H7 (cell line): ENCODE data around the gene HAS3. TPM values are rescaled to one million over a fixed set of nuclear protein-coding genes. Genes with fewer than 3 reads are reported as not detected.
A peak's percentile ranks its signal among the peaks of the same experiment; 100 is the strongest.
"Not testable (repeated sequence)": the region's sequence is repeated elsewhere in the genome, so short reads cannot be mapped to it uniquely, and the experiment has no call there.

Experiments used
- DNase-seq: peaks from one replicate; pipeline ENCODE4 v3.0.0; 2012
- H3K27me3 ChIP-seq: 2 replicates; pipeline ENCODE4 v1.6.0; 2011; ENCODE audit warnings: mild to moderate bottlenecking, low read length; ENCODE audit not compliant: control insufficient read depth, insufficient read depth
- H3K36me3 ChIP-seq: replicated peaks from 2 replicates; pipeline ENCODE4 v1.5.1; 2011; ENCODE audit warnings: low read length; ENCODE audit not compliant: control insufficient read depth, insufficient read depth
- H3K4me3 ChIP-seq: 2 replicates; pipeline ENCODE4 v1.5.1; 2011; ENCODE audit warnings: low read depth, mild to moderate bottlenecking, control low read depth, low read length, moderate library complexity; ENCODE audit not compliant: insufficient read depth
- total RNA-seq: library from RNA; depleted of rRNA; stranded (reverse); fragments of >200 nt; shearing (Covaris generic); gene quantifications from 2 replicates; pipeline ENCODE4 v1.2.3, GENCODE V29; 2014; rRNA removed

Gene HAS3
- total RNA-seq = 6.0 and 16.3 TPM in 2 replicates

DNA sequence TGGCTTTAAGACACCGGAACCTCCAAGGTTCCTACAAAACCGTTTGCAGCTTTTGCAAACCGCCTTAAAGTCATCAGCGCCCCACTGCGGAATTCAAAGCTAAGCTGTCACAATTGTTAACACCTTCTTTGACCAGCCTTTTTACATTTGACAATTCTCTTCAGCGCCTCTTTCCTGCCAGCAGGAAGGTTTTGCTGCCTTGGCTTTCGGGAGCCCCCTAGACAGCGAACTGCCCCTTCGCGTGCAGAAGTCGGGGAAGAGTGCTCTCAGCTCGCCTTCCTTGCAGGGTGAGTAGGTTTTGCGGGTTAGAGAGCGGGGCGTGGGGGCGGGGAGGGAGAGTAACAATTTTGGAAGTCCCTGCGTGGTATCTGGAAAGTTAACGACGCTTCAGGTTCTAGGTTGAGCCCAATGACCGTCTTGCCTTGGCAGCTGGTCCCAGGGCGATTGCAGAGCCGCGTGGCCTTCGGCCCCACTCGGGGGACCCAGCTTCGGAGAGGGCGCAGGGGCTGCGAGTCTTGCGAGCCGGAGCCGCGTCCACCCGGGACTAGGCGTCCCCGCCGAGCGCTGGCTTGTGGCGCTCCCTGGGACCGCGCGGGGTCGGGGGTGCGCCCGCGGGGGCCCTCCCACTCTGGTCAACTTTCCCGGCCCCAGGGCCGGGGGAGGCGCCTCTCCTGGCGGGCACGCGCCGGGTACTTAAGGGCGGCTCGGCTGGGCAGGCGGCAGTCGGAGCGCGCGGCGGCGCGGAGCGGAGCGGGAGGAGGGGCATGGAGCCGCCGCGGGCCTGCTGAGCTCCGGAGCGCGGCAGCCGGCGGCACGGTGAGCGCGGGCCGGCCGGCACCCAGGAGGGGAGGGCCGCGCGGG is at the start of gene HAS3:
HAS3 (plus strand) TSS at position 153 of the 861 bp plus-strand sequence. CDS start 3,743 bp downstream, outside the sequence.
- H3K36me3 ChIP-seq = peaks cover 13% of the 10 kb centered on the region
- DNase-seq = peak; percentile 94
- H3K4me3 ChIP-seq = peak within 1 kb of the TSS; percentile 81
- no peaks in the 10 kb centered on the region; the same call in 1 of the 2 replicates for H3K27me3 ChIP-seq

- no peak for DNase-seq
- Histone ChIP-seq H3K27me3 (no peaks in the 10 kb centered on the region), H3K4me3 (no peak overlapping the region), H3K36me3 (no peaks in the 10 kb centered on the region)
These were observed 49.5 kb upstream of the HAS3 start for GRCh38 chr16:69055980-69056379.

- no peaks in the 10 kb centered on the region for H3K36me3 ChIP-seq
- no peaks in the 10 kb centered on the region for H3K27me3 ChIP-seq
- no peak overlapping the region for H3K4me3 ChIP-seq
- DNase-seq = no peak
These were observed 49.0 kb upstream of the HAS3 start for GRCh38 chr16:69056421-69056820.

DNA sequence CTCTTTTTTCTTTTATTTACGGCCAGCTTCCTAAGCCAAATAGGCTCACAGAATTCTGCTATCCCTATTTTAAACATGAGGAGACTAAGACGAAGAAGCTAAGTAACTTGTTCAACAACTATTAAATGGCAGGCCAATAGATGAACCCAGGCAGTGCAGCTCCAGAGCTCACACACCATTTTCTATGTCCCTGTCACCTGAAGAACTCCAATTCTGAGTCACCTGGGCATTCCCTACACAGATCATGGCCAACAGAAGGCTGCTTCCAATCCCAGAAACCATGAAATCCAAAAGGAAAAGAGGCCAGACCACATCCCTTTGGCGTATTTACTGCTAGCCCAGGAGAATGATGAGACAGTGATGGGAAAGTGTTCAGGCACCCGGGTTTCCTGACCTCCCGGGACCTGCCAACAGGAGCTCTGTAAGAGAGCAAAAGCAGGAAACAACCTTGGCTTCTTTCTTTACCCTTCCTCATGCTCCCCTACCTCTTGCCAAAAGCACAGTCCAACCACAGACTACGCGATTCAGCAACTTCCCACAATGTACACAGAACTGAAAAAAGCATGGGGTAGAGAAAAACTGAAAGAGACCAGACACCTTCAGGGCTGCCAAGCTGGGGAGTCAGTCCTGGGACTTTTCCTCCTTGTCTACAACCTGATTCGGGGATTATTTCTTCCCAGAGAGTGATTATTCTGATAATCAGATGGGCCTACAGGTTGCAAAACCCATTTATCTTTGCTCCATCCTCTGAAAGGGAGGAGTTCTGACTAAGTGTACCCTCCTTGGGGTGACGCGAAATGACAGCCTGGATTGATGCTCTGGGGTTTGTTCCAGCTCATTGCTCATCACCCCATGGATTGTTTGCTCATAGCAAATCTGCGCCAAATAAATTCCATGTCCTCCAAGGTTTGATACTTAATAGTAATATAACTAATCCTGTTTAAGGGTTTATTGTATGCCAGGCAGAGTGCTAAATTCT is 47.8 kb upstream of the HAS3 start:
- Histone ChIP-seq H3K4me3 (no peak overlapping the region), H3K36me3 (no peaks in the 10 kb centered on the region), H3K27me3 (no peaks in the 10 kb centered on the region)
- DNase-seq = no peak

DNA sequence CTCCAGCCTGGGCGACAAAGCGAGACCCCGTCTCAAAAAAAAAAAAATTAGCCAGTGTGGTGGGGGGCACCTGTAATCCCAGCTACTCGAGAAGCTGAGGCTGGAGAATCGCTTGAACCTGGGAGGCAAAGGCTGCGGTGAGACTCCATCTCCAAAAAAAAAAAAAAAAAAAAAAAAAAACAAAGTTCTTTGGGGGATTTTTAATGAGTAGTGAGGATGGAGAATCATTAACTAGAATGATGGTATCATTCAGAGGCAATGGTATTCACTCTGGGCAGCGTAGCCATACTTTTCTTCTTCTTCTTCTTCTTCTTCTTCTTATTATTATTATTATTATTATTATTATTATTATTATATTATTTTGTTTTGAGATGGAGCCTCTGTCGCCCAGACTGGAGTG is 42.0 kb upstream of the HAS3 start:
- H3K36me3 ChIP-seq, H3K27me3 ChIP-seq, DNase-seq, H3K4me3 ChIP-seq: not testable (repeated sequence)

GRCh38 chr16:69064124-69064763 is 41.2 kb upstream of the HAS3 start:
- no peak overlapping the region for H3K4me3 ChIP-seq
- no peaks in the 10 kb centered on the region for H3K27me3 ChIP-seq
- DNase-seq = no peak
- no peaks in the 10 kb centered on the region for H3K36me3 ChIP-seq

- H3K27me3 ChIP-seq = no peaks in the 10 kb centered on the region
- no peaks in the 10 kb centered on the region for H3K36me3 ChIP-seq
- no peak for DNase-seq
- no peak overlapping the region for H3K4me3 ChIP-seq
These were observed 40.6 kb upstream of the HAS3 start for GRCh38 chr16:69064764-69065313.

GRCh38 chr16:69069504-69069903 is 35.9 kb upstream of the HAS3 start:
- DNase-seq = no peak
- Histone ChIP-seq H3K27me3 (no peaks in the 10 kb centered on the region), H3K36me3 (no peaks in the 10 kb centered on the region), H3K4me3 (no peak overlapping the region)

GRCh38 chr16:69071036-69071435 is 34.4 kb upstream of the HAS3 start:
- no peaks in the 10 kb centered on the region for H3K27me3 ChIP-seq
- H3K36me3 ChIP-seq = no peaks in the 10 kb centered on the region
- no peak overlapping the region for H3K4me3 ChIP-seq
- DNase-seq = no peak

- Histone ChIP-seq H3K4me3 (no peak overlapping the region), H3K36me3 (no peaks in the 10 kb centered on the region), H3K27me3 (no peaks in the 10 kb centered on the region)
- DNase-seq = no peak
These were observed 32.8 kb upstream of the HAS3 start for GRCh38 chr16:69072640-69072974.

GRCh38 chr16:69073181-69073702 is 32.2 kb upstream of the HAS3 start:
- Histone ChIP-seq H3K36me3 (no peaks in the 10 kb centered on the region), H3K27me3 (no peaks in the 10 kb centered on the region), H3K4me3 (no peak overlapping the region)
- DNase-seq = no peak

DNA sequence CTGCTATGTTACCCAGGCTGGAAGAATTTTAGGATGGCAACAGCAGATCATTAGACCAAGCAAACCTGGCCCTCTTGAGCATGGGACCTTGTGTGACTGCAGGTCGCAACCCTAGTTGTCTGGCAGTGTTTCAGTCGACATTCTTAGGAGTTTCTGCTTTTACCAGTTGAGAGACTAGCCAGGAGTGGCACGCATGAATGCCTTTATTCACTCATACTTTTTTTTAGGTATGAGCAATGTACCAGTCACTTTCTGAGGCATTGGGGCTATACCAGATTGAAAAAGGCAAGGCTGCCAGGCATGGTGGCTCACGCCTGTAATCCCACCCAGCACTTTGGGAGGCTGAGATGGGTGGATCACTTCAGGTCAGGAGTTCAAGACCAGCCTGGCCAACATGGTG is 28.2 kb upstream of the HAS3 start:
- no peaks in the 10 kb centered on the region for H3K36me3 ChIP-seq
- H3K4me3 ChIP-seq = no peak overlapping the region
- no peaks in the 10 kb centered on the region for H3K27me3 ChIP-seq
- DNase-seq = no peak

DNA sequence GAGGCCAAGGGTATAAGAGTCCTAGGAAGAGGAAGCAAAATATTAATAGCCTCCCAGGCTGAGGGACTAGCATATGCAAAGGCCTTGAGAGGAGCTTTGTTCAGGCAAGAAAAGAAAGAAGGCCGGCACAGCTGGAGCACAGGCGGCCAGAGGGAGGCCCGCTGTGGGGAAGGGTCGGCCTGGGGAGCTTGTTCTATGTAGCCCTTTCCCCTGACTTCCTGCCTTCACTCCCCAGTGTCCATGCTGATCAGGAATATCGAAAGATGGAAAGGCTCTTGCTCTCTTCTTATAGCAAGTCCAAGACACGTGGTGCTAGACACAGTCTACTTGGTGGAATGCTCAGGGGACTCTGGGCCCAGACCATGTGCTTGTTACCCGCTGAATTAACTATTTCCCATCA is 27.4 kb upstream of the HAS3 start:
- peak; percentile 74 for DNase-seq
- no peaks in the 10 kb centered on the region for H3K36me3 ChIP-seq
- H3K4me3 ChIP-seq = no peak overlapping the region

DNA sequence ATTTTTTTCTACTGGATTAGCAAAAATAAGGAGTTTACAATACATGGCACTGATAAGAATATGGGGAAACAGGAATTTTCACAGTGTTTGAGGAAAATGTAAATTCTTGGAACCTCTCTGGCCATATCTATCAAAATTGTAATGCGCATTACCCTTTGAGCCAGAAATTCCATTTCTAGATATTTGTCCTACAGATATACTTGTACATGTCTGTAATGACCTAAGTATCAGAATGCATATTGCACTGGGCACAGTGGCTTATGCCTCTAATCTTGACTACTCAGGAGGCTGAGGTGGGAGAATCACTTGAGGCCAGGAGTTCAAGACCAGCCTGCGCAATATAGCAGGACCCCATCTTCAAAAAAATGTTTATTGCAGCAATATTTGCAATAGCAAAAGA is 25.8 kb upstream of the HAS3 start:
- Histone ChIP-seq H3K27me3 (no peaks in the 10 kb centered on the region), H3K36me3 (no peaks in the 10 kb centered on the region), H3K4me3 (no peak overlapping the region)
- no peak for DNase-seq

More for the DNA sequence above, 27.4 kb upstream of the HAS3 start:
- H3K27me3 ChIP-seq = no peaks in the 10 kb centered on the region
